Activated naive CD8-positive, alpha-beta T cell treated with anti-CD3 and anti-CD28 coated beads, Interleukin-2, amount 50 U/mL, for 16 hours (primary cell): ENCODE results near the gene MACROD1.
"Not testable (repeated sequence)": the region's sequence is repeated elsewhere in the genome, so short reads cannot be mapped to it uniquely, and the experiment has no call there.

Experiments
- DNase-seq: peaks from one replicate; pipeline ENCODE4 v3.0.0-alpha.2; 2020; ENCODE audit warnings: low read depth, low spot score

MACROD1 gene

DNA sequence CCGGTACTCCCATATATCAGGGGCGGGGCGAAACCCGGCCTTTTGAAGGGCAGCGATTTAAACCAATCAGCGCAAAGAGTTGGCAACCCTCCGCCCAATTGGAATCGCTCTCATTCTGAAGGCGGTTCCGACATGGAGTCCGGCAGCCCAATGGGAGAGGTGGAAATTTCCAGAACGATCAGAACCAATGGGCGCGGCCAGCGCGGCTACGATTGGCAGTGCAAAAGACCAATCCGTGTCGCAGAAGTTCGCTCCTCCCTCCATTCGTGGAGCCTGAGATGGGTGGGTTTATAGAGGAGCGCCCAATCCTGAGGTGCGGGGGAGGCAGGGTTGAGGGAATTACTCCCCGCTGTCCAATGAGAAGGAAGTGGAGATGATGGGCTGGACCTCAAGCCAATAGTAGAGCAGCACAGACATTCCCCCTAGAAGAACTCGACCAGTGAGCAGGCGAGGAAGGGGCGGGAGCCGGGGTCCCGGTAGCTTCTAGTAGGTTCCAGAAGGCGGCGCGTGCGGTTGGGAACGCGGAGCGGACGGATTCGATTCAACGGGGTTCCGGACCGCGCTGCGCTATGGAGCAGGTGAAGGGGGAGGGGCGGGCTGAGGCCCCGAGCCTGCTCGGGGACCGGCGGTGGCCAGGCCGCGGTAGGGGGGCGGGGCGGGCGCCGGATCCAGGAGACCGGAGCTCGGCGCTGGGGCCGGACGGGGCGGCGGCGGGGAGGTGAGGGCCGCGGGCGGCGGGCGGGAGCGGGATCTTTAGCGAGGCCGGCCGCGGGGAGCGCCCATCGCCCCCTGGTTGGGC, 20.0 kb upstream of the MACROD1 start, which contains the start of gene STIP1:
TSS of gene STIP1 (plus strand) at position 479 of the 799 bp plus-strand sequence. CDS start at position 570, 91 bp downstream.
- peak; percentile 95 for DNase-seq

DNA sequence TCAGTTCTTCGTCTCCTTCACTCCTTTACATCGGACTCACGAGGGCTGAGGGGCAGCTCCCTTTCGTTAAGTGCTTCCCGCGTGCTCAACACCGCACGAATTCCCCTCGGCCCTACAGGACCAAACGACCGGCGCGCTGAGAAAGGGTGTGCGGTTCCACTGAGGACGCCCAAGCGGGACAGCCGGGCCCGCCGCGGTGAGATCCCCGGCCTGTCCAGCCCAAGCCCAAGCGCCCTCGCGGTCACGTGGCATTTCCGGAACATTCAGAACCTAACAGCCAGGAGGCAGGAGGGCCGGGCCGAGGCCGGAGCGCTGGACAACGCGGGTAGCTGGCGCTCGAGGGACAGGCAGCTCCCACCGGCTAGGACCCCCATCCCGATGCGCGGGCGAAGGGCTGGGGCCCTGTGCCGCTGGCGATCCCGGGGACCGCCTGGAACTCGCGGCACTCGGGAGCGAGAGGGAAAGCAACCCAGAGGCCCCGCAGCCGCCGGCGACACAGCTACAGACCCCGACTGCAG, 19.3 kb upstream of the MACROD1 start:
- DNase-seq = no peak

DNA sequence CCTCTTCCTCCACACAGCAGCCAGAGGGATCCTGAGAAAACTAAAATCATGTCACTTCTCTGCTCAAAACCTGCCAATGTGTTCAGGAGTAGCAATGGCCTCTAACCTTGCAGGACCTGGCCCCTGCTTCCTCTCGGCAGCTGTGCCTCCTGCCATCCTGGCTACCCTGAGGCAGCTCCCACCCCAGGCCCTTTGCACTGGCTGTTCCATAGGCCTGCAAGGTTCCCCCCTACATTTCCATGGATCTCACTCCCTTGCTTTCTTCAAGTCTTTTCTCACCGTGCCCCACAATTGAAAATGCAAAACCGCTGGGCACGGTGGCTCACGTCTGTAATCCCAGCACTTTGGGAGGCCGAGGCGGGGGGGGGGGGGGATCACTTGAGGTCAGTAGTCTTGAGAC, 18.0 kb upstream of the MACROD1 start:
- DNase-seq = no peak

DNA sequence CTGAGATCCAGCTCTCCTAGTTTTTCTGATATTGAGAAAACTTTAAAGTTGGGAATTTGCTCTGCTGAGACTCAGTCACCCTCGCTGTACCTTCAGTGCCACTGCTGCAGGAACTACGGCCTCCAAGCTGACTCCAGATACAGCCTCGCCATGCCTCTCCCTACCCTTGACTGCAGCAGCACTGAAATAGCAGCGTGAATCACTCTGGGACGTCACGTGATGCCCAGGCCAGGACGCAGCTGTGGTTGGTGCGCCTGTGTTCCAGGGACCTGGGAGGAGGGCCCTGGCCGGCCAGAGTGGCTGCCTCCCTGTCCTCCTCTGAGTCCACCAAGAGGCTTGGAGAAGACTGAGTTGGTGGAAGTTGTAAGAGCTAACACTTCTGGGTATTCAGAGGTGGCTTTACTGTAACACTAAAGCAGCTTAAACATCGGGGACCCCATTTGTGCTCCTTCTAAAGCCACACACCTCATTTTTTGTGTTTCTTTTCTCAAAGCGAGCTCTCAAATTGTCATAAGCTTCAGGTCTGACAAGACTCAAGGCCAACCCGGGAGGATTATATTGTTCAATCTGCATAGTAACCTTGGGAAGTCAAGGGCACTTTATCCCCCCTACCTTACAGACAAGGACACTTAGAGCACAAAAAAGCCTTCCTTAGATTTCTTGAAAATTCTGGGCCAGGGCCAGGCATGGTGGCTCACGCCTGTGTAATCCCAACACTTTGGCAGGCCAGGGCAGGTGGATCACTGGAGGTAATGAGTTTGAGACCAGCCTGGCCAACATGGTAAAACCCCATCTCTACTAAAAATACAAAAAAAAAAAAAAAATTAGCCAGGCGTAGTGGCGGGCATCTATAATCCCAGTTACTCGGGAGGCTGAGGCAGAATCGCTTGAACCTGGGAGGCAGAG, 15.8 kb upstream of the MACROD1 start:
- DNase-seq = no peak

DNA sequence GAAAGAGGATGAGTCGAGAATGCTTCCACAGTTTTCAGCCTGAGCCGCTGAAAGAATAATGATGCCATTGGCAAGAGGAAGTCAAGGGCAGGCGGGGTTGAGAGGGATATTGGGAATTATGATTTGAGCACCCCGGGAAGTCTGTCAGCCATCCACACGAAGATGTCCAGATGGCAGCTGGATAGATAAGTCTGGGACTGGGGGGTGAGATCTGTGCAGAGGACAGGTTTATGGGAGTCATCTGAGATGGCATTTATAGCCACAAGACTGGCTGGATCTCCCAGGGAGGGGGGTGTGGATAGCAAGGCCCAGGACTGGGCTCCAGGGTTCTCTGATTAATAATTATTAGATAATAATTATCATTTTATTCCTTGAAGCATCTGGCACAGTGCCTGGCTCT, 15.0 kb upstream of the MACROD1 start:
- DNase-seq = no peak

DNA sequence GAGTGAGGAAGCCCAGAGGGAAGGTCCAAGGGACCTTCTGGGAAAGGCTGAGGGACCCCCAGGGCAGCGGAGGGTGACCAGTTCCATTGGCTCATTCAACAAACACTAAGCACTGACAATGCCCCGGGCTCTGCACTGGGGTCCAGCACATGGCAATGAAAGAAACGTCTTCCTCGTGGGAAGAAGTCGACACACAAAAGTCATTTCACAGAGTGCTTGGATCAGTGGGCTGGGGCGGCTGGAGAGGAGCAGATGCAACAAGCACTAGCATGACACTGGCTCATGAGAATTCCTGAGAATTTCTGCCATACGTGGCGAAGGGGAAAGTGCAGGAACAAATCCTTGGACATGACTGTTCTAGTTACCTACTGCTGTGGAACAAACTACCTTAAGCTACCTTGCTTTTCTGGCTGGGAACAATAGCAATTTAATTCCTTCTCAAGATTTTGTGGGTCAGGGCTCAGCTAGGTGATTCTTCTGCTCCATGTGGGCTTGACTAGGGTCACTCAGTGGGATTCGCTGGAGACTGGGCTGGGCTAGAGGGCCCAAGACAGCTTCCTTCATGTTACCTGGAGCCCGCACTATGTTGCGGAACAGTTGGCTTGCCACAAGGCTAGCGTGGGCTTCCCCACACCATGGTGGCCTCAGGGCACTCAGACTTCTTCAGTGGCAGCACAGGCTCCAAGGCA, 13.2 kb upstream of the MACROD1 start:
- no peak for DNase-seq

DNA sequence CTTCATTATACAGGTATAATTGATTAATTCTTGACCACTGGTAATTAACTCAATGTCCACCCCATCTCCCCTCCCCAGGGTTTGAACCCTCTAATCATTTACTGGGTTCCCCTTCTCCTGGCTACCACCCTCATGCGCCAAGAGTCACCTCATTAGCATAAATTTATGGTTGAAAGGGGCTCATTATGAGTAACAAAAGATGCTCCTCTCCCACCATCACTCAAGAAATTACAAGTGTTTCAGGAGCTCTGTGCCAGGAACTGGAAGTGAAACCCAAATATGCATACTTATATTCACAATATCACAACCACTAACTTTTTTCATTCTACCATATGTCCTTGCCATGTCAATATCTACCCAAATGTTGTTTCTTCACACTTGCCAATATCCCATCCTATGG, 12.3 kb upstream of the MACROD1 start:
- DNase-seq = no peak

DNA sequence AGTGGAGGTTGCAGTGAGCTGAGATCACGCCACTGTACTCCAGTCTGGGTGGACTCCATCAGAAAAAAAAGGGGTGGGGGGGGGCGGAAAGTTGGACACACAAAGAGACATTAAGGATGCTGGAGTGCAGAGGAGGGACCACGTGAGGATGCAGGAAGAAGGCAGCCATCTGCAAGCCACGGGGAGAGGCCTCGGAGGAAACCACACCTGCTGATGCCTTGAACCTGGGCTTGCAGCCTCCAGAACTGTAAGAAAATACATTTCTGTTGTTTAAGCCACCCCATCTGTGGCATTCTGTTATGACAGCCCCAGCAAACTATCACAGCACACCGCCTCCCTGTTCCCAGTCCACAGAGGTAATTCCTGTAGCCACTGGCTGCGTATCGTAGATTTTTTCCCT, 10.8 kb upstream of the MACROD1 start:
- DNase-seq = no peak

DNA sequence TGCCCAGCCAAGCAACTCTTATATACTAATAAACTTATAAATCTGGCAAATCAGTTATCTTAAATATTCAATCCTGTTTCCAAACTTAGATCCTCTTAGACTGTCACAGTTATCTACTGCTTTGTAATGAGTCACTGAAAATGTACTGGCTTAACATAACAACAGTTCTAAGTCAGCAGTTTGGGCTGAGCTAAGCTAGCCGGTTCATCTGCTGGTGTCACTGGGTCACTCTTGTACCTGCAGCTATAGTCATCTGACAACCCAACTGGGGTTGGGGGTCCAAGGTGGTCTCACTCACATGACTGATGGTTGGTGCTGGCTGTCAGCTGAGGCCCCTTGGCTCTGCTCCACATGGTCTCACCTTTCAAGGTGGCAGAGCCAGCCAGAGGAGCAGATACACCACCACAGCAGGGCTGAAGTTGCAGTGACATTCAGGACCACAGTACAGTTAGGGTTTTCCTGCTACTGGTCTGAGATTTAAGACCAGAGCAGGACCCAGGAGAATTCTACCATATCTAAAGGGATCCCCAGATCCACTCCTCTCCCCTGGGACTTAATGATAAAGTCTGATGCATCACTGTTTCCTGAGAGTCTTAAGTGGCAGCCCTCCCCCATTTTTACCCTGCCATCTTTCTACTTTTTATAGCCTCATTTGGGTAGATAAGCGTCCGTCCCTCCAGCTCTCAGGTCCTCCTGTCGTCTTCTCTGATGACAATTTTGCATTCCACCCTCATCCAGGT, 7.9 kb upstream of the MACROD1 start:
- DNase-seq = no peak

DNA sequence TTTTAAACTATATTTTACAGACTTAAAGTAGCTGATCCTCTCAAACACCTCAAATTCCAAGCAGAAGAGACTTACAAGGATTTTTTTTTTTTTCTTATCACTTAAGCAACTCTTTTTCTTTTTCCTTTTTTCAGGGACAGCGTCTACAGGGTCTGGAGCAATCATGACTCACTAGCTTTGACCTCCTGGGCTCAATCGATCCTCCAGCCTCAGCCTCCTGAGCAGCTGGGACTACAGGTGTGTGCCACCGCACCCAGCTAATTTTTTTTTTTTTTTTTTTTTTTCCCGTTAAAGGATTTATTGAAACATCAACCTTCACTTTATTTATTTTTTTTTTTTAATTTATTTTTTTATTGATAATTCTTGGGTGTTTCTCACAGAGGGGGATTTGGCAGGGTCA, 4.5 kb upstream of the MACROD1 start:
- no peak for DNase-seq

DNA sequence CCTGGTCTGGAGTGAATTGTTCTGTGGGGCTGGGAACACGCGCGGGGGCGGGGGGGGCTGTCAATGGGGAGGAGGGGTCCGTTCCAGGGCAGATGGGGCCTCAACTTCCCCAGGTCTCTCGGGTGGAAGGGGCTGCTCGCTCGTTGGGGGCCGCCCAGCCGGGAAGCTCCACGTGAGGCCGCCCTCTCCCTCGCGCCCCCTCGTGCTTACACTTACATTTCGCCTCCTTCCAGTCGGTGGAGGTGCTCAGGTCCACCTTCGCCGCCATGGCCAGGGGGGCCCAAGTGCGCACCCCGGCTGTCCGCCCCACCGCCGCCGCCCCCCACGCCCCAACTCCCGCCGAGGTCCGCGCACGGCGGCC, 452 bp downstream of the MACROD1 start:
- DNase-seq = peak; percentile 3

DNA sequence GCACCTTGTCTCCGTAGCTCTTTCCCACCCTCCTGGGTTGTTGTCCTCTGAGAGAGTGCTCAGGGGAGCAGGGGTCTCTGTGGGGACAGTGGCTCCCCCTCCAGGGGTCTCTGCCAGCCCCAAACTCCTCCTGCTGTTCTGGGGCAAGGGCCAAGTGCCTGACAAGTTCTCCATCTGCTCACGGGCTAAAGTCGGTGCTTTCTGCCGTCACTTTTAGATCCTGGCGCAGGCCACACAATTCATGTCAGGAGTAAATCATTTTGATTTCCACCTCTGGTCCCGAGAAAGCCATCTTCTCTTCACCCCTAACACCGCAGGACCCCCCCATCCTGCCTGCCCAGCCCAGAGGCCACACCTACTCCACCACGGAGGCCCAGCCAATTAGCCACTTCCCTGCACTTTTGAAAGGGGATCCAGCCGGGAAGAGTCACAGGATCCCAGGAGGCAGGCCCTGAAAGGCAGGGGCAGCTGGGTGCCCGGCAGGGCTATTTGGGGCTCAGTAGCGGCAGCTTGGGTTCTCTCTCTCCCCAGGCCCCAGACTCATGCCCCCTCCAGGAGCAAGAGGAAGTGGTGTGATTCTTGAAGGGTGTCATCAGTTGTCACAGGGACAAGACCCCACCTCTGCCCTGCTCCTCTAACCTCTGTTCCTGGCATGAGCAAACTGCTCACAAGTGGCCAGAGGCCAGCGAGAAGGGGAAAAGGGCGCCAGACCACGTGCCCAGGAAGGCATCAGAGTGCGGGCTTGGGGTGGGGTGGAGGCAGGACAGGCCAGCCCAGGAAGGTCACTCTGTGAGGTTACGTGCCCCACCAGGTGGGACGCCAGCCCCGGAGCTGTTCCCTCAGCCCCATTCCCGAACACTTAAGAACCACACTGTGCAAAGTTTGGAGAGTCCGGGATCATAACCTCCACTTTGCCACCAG, 1.3 kb downstream of the MACROD1 start:
- no peak for DNase-seq

DNA sequence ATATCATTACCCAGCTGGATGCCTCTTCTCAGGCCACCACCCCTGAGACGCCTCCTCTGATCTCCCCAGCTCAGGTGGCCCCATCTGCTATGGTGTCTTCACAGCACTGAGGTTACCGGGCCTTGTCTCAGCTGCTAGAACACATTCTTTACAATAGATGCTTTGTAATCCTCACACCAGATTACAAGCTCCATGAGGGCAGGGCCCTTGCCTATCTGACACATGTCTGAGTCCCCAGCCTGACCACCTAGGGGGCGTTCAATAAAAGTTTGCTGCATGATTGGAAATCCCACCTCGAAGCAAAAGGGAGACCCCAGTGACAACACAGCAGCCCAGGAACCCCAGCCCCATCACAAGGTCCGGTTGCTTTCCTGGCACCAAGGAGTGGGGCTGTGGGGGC, 2.0 kb downstream of the MACROD1 start:
- no peak for DNase-seq

DNA sequence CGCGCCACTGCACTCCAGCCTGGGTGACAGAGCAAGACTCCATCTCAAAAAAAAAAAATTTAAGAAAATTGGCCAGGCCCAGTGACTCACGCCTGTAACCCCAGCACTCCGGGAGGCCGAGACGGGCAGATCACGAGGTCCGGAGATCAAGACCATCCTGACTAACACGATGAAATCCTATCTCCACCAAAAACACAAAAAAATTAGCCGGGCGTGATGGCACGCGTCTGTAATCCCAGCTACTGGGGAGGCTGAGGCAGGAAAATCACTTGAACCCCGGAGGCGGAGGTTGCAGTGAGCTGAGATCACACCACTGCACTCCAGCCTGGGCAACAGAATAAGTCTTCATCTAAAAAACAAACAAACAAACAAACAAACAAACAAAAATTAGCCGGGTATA, 3.1 kb downstream of the MACROD1 start:
- not testable (repeated sequence) for DNase-seq

DNA sequence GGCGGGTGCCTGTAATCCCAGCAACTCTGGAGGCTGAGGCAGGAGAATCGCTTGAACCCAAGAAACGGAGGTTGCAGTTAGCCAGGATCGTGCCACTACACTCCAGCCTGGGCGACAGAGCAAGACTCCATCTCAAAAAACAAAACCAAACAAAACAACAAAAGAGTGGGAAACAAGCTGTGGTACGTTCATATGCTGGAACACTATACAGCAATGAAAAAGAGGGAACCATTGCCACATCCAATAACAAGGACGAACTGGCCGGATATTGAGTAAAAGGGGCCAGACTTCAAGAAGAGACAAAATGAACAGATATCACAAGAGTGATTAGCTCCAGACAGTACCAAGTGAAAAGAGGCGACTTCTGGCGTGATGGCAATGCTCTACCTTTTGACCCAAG, 4.9 kb downstream of the MACROD1 start:
- no peak for DNase-seq

DNA sequence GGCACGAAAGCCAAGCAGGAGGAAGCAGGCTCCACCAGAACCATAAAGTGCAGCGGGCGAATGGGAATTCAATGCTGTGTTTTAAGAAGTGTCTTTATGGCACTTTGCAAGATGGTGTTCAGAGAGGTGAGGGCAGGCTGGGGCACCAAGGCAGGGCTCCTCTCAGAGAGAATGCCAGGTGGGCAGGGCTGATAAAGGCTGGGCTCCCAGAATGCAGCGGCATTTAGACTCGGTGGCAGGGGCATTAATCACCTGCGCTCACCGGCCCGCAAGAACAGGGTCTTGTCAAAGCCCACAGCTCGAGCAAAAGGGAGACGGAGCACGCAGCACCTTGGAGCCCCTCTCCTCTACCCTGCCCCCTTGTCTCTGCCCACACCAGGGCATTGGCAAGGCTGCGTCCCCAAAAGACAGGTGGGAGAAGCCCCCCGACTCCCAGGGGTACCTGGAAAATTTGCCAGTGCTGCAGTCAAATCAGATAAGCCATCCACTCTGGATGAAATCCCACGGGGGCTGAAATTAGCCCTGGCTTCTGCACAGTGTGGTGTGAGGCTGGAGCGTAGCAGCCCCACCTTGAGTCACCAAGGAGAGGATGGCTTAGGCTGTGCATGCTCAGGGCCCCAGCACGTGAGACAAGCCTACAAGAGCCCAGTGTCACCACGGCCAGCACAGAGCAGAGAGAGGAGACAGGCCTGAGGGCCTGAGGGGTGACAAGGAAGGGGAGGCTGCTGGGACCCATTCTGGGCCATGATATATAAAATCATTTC, 8.1 kb downstream of the MACROD1 start:
- DNase-seq = no peak

DNA sequence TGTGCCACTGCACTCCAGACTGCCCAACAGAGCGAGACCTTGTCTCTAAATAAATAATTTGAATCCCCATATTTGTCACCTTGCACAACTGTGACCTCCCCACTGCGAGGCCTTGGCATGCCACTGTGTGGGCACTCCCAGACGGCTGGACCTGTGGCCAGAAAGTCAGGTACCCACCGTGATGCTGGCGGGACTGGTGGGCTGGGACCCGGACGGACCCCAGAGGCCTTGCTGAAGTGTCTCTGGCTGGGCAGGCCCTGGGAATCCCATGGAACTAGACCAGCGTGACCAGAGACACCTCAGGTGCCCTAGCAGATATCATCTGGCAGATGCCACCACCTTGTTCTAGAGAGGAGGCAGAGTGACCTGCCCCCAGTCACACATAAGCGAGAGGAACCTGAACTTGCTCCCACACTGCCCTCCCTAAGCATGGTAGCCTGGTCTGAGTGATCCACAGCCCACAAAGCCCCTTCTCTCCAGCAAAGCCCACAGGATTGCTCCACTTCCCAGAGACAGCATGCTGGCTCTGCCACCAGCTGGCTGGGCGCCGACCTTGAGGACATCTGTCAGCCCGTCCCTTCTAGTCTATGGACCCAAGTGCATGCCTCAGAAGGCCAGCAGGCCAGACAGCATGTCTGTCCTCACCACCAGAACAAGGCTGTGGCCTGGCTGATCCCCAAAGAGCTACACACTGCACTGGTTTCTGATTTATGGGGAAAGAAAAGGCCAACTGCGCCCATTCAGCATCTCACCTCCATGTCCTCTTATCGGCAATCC, 9.5 kb downstream of the MACROD1 start:
- no peak for DNase-seq

DNA sequence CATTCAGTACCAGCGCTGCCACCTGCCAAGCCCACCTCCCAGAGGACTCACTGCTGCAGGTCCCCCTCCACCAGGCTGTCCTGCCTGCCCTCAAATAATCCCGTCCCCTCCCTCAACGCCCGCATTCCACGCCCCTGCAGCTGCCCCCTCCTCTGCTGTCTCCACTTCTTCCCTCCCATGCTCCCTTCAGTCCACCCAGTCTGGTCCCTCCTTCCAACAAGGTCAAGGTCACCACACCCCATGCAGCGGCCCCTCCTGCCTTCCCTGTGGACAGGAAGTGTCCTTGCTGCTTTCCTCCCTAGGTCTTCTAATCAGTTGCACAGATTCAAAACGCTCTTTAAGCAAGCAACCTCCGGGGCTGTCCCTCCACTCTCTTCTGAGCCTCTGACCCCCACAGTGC, 12.1 kb downstream of the MACROD1 start:
- no peak for DNase-seq
